HUES48 (cell line): ENCODE data around the gene STATH.

ENCODE experiments used
- H3K27ac ChIP-seq: one replicate; pipeline ENCODE4 v1.7.0; 2013; ENCODE audit warnings: low read depth, low read length, inconsistent platforms
- H3K27me3 ChIP-seq: 2 replicates; pipeline ENCODE4 v1.6.1; 2013; ENCODE audit warnings: mild to moderate bottlenecking, low read length; ENCODE audit not compliant: control insufficient read depth, insufficient read depth
- H3K36me3 ChIP-seq: 2 replicates; pipeline ENCODE4 v1.6.1; 2013; ENCODE audit warnings: low read length; ENCODE audit not compliant: control insufficient read depth, insufficient read depth
- H3K4me1 ChIP-seq: 2 replicates; pipeline ENCODE4 v1.6.1; 2013; ENCODE audit warnings: mild to moderate bottlenecking, low read length; ENCODE audit not compliant: control insufficient read depth, insufficient read depth
- H3K4me3 ChIP-seq: 2 replicates; pipeline ENCODE4 v1.5.1; 2013; ENCODE audit warnings: mild to moderate bottlenecking, low read depth, low read length
- H3K9ac ChIP-seq: 2 replicates; pipeline ENCODE4 v1.6.1; 2013; ENCODE audit warnings: mild to moderate bottlenecking, low read depth, low read length, moderate library complexity
- H3K9me3 ChIP-seq: 2 replicates; pipeline ENCODE4 v1.6.1; 2013; ENCODE audit warnings: low read length; ENCODE audit not compliant: control insufficient read depth, insufficient read depth

Gene STATH, protein sequence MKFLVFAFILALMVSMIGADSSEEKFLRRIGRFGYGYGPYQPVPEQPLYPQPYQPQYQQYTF

DNA sequence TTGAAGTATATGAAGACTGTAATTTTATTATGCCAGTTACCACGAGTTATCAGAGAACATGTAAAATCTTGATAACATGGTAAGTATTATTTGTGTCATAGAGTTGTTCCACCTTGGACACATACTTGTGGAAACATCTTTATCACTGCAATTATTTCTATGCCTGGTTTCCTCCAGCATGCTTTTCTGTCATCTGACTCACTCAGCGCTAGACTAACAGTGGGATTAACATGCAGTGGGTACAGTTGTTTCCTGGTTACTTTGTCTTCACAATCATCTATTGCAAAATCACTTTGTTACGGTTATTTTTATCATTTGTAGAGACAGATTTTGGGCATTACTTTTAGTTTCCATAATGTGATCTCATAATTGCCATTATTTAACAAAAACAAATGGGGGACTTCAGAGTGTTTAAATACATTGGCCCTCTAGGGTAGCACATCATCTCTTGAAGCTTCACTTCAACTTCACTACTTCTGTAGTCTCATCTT is at the start of gene STATH:
STATH (plus strand) TSS at position 441 of the 491 bp plus-strand sequence. CDS start 2,472 bp downstream, outside the sequence.
- H3K4me3 ChIP-seq, result no peak within 1 kb of the TSS
- H3K4me1 ChIP-seq, result no peaks in the 10 kb centered on the region
- no peak within 1 kb of the TSS for H3K27ac ChIP-seq
- H3K36me3 ChIP-seq, result no peaks in the 10 kb centered on the region
- no peaks in the 10 kb centered on the region for H3K27me3 ChIP-seq
- H3K9ac ChIP-seq, result no peak within 1 kb of the TSS
- H3K9me3 ChIP-seq, result no peaks in the 10 kb centered on the region

DNA sequence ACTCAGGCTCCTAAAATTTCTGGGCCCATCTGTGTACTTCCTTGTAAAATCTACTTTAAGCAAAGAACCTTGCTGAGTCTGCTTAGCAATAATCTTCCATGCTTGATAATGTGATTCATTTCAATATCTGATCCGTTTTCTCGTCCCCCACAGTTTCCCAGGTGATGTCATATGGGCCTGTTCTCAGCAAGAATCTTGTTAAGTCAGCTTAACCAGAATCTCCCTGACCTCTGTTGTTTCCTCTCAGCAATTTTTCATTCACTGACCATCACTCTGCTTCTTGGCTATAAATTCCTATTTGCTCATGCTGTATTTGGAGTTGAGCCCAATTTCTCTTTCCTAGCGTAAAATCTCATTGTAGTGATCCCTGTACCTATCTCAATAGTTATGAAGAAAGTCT is 44.2 kb upstream of the STATH start:
- no peak overlapping the region for H3K27ac ChIP-seq
- H3K36me3 ChIP-seq, result no peaks in the 10 kb centered on the region
- H3K9me3 ChIP-seq, result no peaks in the 10 kb centered on the region
- no peaks in the 10 kb centered on the region for H3K4me1 ChIP-seq
- no peaks in the 10 kb centered on the region for H3K27me3 ChIP-seq
- no peak overlapping the region for H3K4me3 ChIP-seq
- no peak overlapping the region for H3K9ac ChIP-seq

DNA sequence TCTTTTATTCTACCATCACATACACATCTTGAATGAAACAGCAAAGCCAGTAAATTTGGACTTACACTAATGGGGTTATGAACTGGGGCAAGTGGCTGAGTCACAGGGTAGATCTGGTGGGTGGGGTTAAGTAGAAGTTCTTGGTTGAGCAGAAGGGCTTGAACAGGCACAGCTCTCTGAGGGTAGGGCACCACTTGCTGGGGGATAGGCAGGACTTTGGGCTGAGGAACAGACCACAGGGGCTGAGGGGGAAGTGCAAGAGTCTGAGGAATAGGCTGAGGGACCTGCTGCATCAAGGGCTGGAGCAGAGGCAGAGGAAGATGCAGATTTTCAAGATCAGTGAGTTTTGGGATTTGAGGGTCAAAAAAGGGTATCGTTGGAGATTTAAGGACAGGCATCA is 38.6 kb upstream of the STATH start:
- Histone ChIP-seq H3K4me1 (no peaks in the 10 kb centered on the region), H3K27ac (no peak overlapping the region), H3K4me3 (no peak overlapping the region), H3K27me3 (no peaks in the 10 kb centered on the region), H3K9me3 (no peaks in the 10 kb centered on the region), H3K36me3 (no peaks in the 10 kb centered on the region), H3K9ac (no peak overlapping the region)

DNA sequence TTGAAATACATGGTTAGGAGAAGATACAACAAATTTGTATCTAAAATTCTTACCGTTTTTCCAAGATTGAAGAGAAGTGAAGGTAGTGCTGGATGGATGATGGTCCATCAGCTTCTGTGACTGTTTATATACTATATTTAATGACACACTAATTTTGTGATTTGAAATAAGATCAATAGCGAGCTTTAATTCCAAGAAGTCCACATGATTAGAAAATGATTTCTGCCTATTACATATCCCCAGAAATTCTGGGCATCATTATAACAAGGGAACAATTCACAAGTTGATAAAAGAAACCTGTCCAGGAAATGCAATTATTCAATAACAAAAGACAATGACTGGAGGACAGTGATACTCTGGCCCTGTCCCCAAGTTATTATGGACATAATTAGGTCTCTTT is 30.1 kb upstream of the STATH start, which contains the start of gene CSN2:
CSN2 (minus strand) TSS at position 101 of the 400 bp plus-strand sequence. CDS start 4,733 bp downstream, outside the sequence.
- Histone ChIP-seq H3K9me3 (no peaks in the 10 kb centered on the region), H3K27ac (no peak within 1 kb of the TSS), H3K9ac (no peak within 1 kb of the TSS), H3K4me1 (no peaks in the 10 kb centered on the region), H3K4me3 (no peak within 1 kb of the TSS), H3K27me3 (no peaks in the 10 kb centered on the region), H3K36me3 (no peaks in the 10 kb centered on the region)

DNA sequence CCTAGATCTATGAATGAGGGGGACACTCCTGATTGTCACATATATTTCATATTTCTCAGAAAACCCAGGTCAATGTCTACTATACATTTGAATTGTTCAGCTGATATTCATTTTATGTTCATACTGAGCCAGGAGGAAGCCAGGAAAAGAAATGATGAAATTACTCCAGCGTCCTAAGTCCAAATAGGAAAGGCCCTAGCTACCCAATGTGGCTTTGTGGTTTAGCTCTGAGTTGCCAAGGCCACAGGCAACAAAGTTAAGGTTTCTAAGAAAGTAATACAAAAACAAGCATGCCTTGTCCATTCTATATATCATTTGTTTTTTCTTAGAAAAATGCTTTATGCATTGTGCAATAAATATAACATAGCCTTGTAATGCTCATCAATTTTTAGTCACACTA is 25.7 kb upstream of the STATH start:
- H3K4me1 ChIP-seq, result no peaks in the 10 kb centered on the region
- no peaks in the 10 kb centered on the region for H3K9me3 ChIP-seq
- H3K27ac ChIP-seq, result no peak overlapping the region
- H3K4me3 ChIP-seq, result no peak overlapping the region
- no peaks in the 10 kb centered on the region for H3K27me3 ChIP-seq
- H3K9ac ChIP-seq, result no peak overlapping the region
- no peaks in the 10 kb centered on the region for H3K36me3 ChIP-seq

DNA sequence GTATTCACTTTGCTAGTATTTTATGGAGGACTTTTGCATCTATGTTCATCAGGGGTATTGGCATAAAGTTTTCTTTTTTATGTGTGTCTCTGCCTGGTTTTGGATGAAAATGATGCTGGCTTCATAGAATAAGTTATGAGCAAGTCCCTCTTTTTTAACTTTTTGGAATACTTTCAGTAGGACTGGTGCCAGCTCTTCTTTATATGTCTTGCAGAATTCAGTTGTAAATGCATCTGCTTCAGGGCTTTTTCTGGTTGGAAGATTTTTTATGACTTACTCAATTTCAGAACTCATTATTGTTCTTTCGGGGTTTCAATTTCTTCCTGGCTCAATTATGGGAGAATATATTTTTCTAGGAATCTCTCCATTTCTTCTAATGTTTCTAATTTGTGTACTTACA is 21.1 kb upstream of the STATH start:
- Histone ChIP-seq H3K27ac (no peak overlapping the region), H3K27me3 (no peaks in the 10 kb centered on the region), H3K36me3 (no peaks in the 10 kb centered on the region), H3K9ac (no peak overlapping the region), H3K4me3 (no peak overlapping the region), H3K4me1 (no peaks in the 10 kb centered on the region), H3K9me3 (no peaks in the 10 kb centered on the region)

DNA sequence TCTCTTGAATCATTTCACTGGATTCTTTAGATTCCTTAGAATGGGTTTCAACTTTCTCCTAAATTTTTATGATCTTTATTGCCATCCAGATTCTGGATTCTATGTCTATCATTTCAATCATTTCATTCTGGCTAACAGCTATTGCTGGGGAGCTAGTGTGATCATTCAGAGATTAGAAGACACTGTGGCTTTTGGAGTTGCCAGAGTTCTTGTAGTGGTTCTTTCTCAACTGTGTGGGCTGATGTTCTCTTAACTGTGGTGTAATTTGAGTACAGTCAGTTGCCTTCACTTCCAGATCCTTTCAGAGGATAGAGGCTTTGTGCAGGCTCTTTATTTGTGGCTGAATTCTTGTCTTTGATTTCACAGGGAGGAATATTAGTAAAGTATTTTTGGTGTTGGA is 18.2 kb upstream of the STATH start:
- H3K27me3 ChIP-seq, result no peaks in the 10 kb centered on the region
- H3K9me3 ChIP-seq, result no peaks in the 10 kb centered on the region
- no peaks in the 10 kb centered on the region for H3K36me3 ChIP-seq
- H3K4me1 ChIP-seq, result no peaks in the 10 kb centered on the region
- no peak overlapping the region for H3K9ac ChIP-seq
- no peak overlapping the region for H3K27ac ChIP-seq
- no peak overlapping the region for H3K4me3 ChIP-seq

DNA sequence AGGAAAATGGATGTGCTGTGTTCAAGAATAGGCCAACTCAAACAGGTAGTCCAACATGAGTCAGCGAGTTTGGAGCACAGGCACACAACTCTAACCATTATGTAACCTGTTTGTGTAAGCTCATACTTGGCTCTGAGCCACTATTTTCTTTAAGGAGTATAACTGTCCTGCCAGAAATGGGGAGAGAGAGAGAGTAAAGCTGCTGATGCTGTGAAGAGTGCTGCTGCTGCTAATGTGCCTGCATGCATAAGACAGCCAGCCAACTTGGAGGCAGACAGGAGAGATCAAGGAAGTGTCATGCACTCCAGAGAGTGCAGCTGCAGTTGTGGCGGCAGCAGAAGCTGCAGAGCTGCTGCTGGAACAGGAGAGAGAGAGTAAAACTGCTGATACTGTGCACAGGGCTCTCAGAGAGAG is 11.7 kb upstream of the STATH start:
- Histone ChIP-seq H3K9ac (no peak overlapping the region), H3K36me3 (no peaks in the 10 kb centered on the region), H3K4me1 (no peaks in the 10 kb centered on the region), H3K4me3 (no peak overlapping the region), H3K9me3 (no peaks in the 10 kb centered on the region), H3K27me3 (no peaks in the 10 kb centered on the region), H3K27ac (no peak overlapping the region)

DNA sequence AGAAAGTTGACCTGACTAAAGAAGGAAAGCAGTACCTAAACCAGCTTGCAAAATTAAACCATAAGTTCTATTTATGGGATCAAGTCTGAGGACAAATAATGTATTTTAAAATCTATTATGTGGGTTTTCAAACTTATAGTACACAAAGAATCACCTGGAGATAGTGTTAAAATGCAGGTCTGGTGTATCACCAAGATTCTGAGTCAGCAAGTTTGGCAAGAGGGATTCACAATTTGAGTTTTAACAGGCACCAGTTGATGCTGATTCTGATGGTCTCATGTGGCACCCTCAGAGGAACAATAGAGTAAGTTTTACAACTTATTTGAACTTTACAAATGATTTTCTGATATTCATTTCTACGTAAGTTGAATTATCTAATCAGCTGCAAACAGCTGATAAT is 9.1 kb upstream of the STATH start:
- no peak overlapping the region for H3K4me3 ChIP-seq
- H3K36me3 ChIP-seq, result no peaks in the 10 kb centered on the region
- no peak overlapping the region for H3K9ac ChIP-seq
- H3K27ac ChIP-seq, result no peak overlapping the region
- no peaks in the 10 kb centered on the region for H3K27me3 ChIP-seq
- H3K4me1 ChIP-seq, result no peaks in the 10 kb centered on the region
- no peaks in the 10 kb centered on the region for H3K9me3 ChIP-seq

DNA sequence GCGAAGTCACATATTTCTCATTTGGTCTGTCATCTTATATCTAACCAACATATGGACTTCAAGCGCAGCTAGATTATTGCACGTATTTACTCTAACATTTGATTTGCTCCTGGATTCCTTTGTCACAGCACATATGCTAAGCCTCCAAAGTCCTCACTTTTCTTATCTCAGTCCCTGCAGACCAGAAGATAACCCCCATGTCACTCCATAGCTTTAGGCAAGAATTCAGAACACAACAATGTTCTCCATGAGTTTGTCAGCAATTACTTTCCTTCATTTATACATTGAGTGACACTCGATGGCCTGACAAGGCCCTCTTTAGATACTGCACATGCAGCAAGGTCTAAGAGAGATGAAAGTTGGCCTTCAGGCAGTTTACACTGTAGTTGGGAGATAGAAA is 4.8 kb upstream of the STATH start:
- Histone ChIP-seq H3K27me3 (no peaks in the 10 kb centered on the region), H3K4me1 (no peaks in the 10 kb centered on the region), H3K4me3 (no peak overlapping the region), H3K9me3 (no peaks in the 10 kb centered on the region), H3K36me3 (no peaks in the 10 kb centered on the region), H3K9ac (no peak overlapping the region), H3K27ac (no peak overlapping the region)

DNA sequence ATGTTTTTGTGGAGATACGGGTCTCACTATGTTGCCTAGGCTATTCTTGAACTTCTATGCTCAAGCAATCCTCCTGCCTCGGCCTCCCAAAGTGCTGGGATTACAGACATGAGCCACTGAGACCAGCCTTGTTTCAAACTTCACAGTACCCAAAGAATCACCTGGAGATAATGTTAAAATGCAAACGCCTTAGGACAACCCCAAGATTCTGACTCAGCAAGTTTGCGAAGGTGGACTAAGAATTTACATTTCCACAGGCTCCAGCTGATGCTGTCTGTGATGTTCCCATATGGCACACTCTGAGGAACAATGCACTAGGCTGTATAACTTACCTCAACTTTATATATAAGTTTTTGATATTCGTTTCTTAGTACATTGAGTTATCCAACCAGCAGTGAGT is 984 bp upstream of the STATH start:
- no peak overlapping the region for H3K9ac ChIP-seq
- H3K27me3 ChIP-seq, result no peaks in the 10 kb centered on the region
- H3K9me3 ChIP-seq, result no peaks in the 10 kb centered on the region
- H3K27ac ChIP-seq, result no peak overlapping the region
- H3K4me3 ChIP-seq, result no peak overlapping the region
- no peaks in the 10 kb centered on the region for H3K4me1 ChIP-seq
- no peaks in the 10 kb centered on the region for H3K36me3 ChIP-seq

DNA sequence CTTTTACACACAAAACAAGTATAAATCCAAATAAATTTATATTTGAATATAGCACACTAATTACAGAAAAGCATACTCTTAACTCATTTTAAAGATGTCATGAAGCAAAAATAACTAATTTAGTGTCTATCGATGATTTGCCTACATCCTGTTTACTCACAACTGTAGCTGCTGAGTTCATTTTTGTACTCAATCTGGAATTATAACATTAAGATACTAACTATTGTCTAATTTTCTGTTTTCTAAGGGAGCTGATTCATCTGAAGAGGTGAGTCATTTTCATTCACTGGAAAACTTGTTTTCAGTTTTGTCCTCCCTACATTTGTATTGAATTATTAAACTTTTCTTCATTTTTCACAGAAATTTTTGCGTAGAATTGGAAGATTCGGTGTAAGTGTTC is 3.7 kb downstream of the STATH start:
- Histone ChIP-seq H3K27me3 (no peaks in the 10 kb centered on the region), H3K4me1 (no peaks in the 10 kb centered on the region), H3K27ac (no peak overlapping the region), H3K9ac (no peak overlapping the region), H3K36me3 (no peaks in the 10 kb centered on the region), H3K4me3 (no peak overlapping the region), H3K9me3 (no peaks in the 10 kb centered on the region)
